Osteocyte (in vitro differentiated cells): Measurements from ENCODE around the gene PIK3CG. TPM values are rescaled to one million over a fixed set of nuclear protein-coding genes. Genes with fewer than 3 reads are reported as not detected.
A peak's percentile ranks its signal among the peaks of the same experiment; 100 is the strongest.
"Not testable (repeated sequence)": the region's sequence is repeated elsewhere in the genome, so short reads cannot be mapped to it uniquely, and the experiment has no call there.

ENCODE experiments used
- DNase-seq: peaks from one replicate; pipeline ENCODE4 v3.0.0; 2021; ENCODE audit warnings: mixed read lengths; ENCODE audit not compliant: unreplicated experiment; ENCODE audit errors: extremely low spot score
- H3K27ac Mint-ChIP-seq: one replicate; pipeline ENCODE4 v1.8.0; 2021; ENCODE audit warnings: mild to moderate bottlenecking, mixed read lengths; ENCODE audit not compliant: unreplicated experiment
- H3K27me3 Mint-ChIP-seq: one replicate; pipeline ENCODE4 v1.8.0; 2021; ENCODE audit warnings: mixed read lengths; ENCODE audit not compliant: unreplicated experiment
- H3K36me3 Mint-ChIP-seq: one replicate; pipeline ENCODE4 v1.8.0; 2021; ENCODE audit warnings: mixed read lengths; ENCODE audit not compliant: unreplicated experiment
- H3K4me1 Mint-ChIP-seq: one replicate; pipeline ENCODE4 v1.8.0; 2021; ENCODE audit warnings: mixed read lengths; ENCODE audit not compliant: unreplicated experiment
- H3K4me3 Mint-ChIP-seq: one replicate; pipeline ENCODE4 v1.8.0; 2021; ENCODE audit warnings: mild to moderate bottlenecking, moderate library complexity, mixed read lengths; ENCODE audit not compliant: unreplicated experiment
- H3K9me3 Mint-ChIP-seq: one replicate; pipeline ENCODE4 v1.8.0; 2021; ENCODE audit warnings: mixed read lengths; ENCODE audit not compliant: unreplicated experiment
- total RNA-seq: library from RNA; stranded (reverse); gene quantifications from 2 replicates; pipeline ENCODE4 v1.2.1, GENCODE V29; 2021
- TF ChIP-seq, protein P1 (sequence below): fragments of 200-600 bp; sonication (generic); IDR thresholded peaks from 2 replicates; pipeline ENCODE4 v1.5.0; 2021; ENCODE audit warnings: antibody characterized with exemption, mild to moderate bottlenecking, moderate library complexity

PIK3CG gene
- total RNA-seq, 1 donor from 2014 or later: not detected

DNA sequence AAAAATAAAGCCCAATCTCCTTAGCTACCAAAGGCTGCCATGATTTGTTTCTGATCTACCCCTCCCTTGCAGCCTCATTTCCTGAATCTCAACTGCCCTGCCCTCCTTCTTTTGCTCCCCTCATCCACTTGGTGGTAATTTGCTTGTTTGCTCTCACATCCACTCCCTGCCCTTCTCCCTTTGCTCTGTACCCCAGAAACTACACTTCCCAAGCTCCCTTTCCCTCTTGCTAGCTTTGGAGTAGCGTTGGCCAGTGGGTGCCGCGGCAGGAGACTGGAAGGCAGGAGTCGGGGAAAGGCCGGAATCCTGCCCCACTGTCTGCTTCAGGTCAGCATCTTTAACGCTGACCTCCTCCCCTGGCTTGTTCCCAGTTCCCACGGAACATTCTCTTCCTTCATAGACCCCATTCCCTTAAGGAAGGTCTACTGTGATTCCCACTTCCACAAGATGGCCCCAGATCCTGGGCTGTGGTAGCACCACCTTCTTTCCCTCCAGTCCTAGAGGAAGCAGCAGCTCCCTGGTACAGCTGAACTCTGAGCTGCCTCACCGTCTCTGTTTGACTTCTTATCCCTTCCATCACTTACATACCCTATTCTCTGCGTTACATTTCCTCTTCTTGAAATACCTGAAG lies 79.1 kb downstream of the PIK3CG start:
- no peaks in the 10 kb centered on the region for H3K9me3 Mint-ChIP-seq
- no peak overlapping the region for H3K27ac Mint-ChIP-seq
- no peak overlapping the region for H3K4me3 Mint-ChIP-seq

DNA sequence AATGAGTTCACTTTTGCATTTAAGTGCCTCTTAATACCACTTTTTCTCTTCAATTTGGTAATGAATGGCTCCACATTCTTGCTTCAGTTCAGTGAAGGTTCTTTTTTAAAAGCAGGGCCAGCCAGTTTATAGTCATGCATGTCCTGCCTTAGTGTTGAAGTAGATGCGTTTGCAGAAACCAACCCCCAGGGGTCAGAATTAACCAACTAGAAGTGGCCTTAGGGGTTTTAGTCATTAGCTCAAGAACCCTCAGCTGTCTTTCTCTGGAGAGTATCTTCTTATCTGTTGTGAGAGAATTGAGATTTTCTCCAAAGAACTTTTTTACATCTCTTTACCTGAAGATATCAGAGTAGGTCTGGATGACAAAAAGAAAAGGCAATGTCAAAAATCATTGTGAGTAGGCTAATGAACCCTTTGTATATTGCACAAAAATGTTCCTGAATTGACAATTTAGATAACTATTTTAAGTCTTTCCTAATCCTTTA lies 82.2 kb downstream of the PIK3CG start:
- TF ChIP-seq, protein P1, sequence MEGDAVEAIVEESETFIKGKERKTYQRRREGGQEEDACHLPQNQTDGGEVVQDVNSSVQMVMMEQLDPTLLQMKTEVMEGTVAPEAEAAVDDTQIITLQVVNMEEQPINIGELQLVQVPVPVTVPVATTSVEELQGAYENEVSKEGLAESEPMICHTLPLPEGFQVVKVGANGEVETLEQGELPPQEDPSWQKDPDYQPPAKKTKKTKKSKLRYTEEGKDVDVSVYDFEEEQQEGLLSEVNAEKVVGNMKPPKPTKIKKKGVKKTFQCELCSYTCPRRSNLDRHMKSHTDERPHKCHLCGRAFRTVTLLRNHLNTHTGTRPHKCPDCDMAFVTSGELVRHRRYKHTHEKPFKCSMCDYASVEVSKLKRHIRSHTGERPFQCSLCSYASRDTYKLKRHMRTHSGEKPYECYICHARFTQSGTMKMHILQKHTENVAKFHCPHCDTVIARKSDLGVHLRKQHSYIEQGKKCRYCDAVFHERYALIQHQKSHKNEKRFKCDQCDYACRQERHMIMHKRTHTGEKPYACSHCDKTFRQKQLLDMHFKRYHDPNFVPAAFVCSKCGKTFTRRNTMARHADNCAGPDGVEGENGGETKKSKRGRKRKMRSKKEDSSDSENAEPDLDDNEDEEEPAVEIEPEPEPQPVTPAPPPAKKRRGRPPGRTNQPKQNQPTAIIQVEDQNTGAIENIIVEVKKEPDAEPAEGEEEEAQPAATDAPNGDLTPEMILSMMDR: peak; percentile 62
- Mint-ChIP-seq H3K4me3 (no peak overlapping the region), H3K27me3 (peaks cover 39% of the 10 kb centered on the region), H3K36me3 (no peaks in the 10 kb centered on the region), H3K9me3 (no peaks in the 10 kb centered on the region), H3K4me1 (no peaks in the 10 kb centered on the region), H3K27ac (no peak overlapping the region)
- DNase-seq: no peak

More for the DNA sequence above, 79.1 kb downstream of the PIK3CG start:
- no peak for DNase-seq
- TF ChIP-seq, protein P1: no peak
- no peaks in the 10 kb centered on the region for H3K4me1 Mint-ChIP-seq
- H3K27me3 Mint-ChIP-seq: peaks cover 25% of the 10 kb centered on the region
- H3K36me3 Mint-ChIP-seq: no peaks in the 10 kb centered on the region

DNA sequence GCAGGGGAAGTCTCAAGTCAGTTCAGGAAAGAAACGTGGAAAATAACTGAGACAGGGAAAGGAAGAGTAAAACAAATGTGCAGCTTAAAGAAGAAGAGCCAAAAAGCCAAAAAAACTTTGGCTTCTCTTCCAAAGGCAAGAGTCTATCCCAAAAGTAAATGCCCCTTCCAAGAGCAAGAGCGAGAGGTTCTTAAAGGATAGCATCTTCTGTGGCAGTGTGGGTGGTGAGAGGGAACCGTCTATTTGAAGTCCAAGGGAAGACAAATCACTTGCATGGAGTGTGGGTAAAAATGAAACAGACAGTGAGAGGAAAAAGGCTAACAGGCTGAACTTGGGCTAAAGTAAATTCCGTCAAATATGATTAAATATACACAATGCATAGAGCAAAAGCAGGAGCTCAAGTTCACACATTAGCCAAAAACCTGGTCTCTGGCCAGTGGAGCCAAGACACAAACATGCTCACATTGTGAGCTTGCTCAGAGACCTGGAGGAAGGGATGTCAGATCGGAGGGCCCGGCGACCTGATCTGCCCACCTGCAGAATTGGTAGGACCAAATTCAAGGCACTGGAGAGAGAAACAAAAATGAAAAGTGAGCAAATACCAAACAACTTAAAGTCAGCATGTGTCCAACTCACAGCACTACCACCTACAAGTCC lies 87.0 kb downstream of the PIK3CG start:
- no peaks in the 10 kb centered on the region for H3K36me3 Mint-ChIP-seq
- H3K9me3 Mint-ChIP-seq: no peaks in the 10 kb centered on the region
- H3K27me3 Mint-ChIP-seq: peaks cover 28% of the 10 kb centered on the region
- H3K4me3 Mint-ChIP-seq: no peak overlapping the region
- TF ChIP-seq, protein P1: no peak
- no peak overlapping the region for H3K27ac Mint-ChIP-seq
- no peak for DNase-seq
- no peaks in the 10 kb centered on the region for H3K4me1 Mint-ChIP-seq

DNA sequence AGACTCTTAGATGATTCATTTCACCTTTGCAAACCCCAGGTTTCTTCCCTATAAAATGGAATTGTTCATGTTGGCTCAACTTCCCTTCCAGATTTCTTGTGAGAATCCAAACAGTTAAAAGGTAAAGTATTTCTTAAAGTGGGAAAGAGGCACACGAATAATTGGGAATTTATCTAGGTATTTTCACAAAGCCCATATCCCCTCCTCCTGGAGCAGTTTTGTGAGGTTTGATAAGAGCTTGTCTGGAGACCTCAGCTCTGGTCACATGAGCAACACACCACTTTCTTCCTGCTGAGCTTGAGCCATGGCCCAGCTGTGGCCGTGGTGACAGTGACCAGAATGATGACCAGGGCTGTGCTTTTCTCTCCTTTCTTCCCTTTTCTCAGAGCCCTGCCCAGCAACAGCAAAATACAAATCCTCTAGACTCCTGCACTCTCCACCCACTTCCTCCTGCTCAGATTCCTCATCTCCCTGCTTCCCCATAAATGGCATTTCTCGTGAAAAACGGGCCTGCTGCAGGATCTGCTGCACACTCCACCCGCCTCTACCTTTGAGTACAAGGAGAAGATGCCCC lies 87.7 kb downstream of the PIK3CG start:
- no peak for DNase-seq
- Mint-ChIP-seq H3K27ac (no peak overlapping the region), H3K4me3 (no peak overlapping the region), H3K27me3 (peaks cover 28% of the 10 kb centered on the region), H3K9me3 (no peaks in the 10 kb centered on the region), H3K4me1 (no peaks in the 10 kb centered on the region), H3K36me3 (no peaks in the 10 kb centered on the region)
- TF ChIP-seq, protein P1: no peak

DNA sequence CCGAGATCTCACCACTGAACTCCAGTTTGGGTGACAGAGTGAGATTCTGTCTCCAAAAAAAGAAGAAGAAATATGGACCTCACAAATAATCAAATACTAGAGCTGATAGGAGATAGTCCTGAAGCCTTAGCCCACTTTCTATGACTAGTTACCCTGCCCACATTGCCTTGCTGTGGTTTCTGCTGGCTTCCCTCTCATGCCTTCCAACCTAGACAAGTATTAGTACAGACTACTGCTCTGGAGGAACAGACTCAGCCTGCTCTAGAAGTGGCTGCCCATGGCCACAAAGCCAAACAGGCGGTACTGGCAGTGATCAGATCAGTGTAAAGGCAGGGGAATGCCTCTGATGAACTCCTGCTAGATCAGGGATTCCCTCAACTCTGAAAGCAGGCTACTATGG lies 89.8 kb downstream of the PIK3CG start:
- DNase-seq: no peak
- no peak overlapping the region for H3K4me3 Mint-ChIP-seq
- no peak overlapping the region for H3K27ac Mint-ChIP-seq
- TF ChIP-seq, protein P1: no peak
- no peaks in the 10 kb centered on the region for H3K4me1 Mint-ChIP-seq
- H3K27me3 Mint-ChIP-seq: peaks cover 15% of the 10 kb centered on the region
- H3K9me3 Mint-ChIP-seq: no peaks in the 10 kb centered on the region
- H3K36me3 Mint-ChIP-seq: no peaks in the 10 kb centered on the region

DNA sequence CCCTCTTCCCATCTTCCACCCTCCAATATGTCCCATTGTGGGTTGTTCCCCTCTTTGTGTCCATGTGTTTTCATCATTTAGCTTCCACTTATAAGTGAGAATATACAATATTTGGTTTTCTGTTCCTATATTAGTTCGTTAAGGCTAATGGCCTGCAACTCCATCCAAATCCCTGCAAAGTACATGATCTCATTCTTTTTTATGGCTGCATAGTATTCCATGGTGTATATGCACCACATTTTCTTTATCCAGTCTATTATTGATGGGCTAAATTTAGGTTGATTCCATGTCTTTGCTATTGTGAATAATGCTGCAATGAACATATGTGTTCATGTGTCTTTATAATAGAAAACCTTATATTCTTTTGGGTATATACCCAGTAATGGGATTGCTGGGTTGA lies 90.8 kb downstream of the PIK3CG start:
- H3K4me3 Mint-ChIP-seq, H3K9me3 Mint-ChIP-seq, H3K27ac Mint-ChIP-seq, DNase-seq, H3K4me1 Mint-ChIP-seq, H3K36me3 Mint-ChIP-seq: not testable (repeated sequence)
- peaks cover 11% of the 10 kb centered on the region for H3K27me3 Mint-ChIP-seq
